ENCODE measurements around the gene NDUFS6. TPM values are rescaled to one million over a fixed set of nuclear protein-coding genes. Genes with fewer than 3 reads are reported as not detected.

The NDUFS6 gene
- total and polyA plus RNA-seq, 2 of the 4 experiments (the other 2 are of a cell fraction) = 10.4 to 69.0 TPM

GRCh38 chr5:1757511-1757910, 43.7 kb upstream of the NDUFS6 start:
- BruUV-seq (replicated peaks) = no TSS peak
- H2AK9ac ChIP-seq (replicated peaks; ENCODE audit: low read depth, low read length, poor library complexity) = no peak overlapping the region
- no peak overlapping the region for H3K4me2 ChIP-seq (ENCODE audit: low read depth, low read length)
- no peaks in the 10 kb centered on the region for H4K20me1 ChIP-seq (ENCODE audit: insufficient read depth, low read length)
- intact Hi-C loops (cut with micrococcal nuclease) = no loop called here
- no peak overlapping the region for H4K91ac ChIP-seq (ENCODE audit: insufficient read depth, low read depth, low read length)
- no peaks in the 10 kb centered on the region for H3K36me3 ChIP-seq (ENCODE audit: control insufficient read depth, insufficient read depth, low read length)
- in situ Hi-C loops (cut with MboI; ENCODE audit: low sequenced_read_pairs) = loop anchor here (5.0 kb wide), 1 partner anchor 285 kb away; no protein-coding TSS in a partner anchor
- ChIA-PET CTCF (no interaction called here), POLR2A (ENCODE audit: unreplicated experiment) (no interaction called here)
- no peak overlapping the region for H2BK20ac ChIP-seq (ENCODE audit: low read depth, low read length)
- no peak overlapping the region for H2AFZ ChIP-seq (replicated peaks; ENCODE audit: low read length, poor library complexity)
- H3K23ac ChIP-seq (ENCODE audit: low read depth, low read length) = no peak overlapping the region
- ATAC-seq (ENCODE audit: low read depth) (no peak), DNase-seq (no peak)
- no CpG with 5 or more reads among the region's 10 CpGs for WGBS, 2 experiments (ENCODE audit: extremely low coverage in 2 of 2, insufficient read length in 1 of 2)
- no peak overlapping the region for H3K14ac ChIP-seq (replicated peaks; ENCODE audit: low read depth, low read length)
- H3K9me3 ChIP-seq (ENCODE audit: control insufficient read depth, insufficient read depth, low read length) = peaks cover 2% of the 10 kb centered on the region; the same call in 1 of the 2 replicates
- no peak overlapping the region for H4K8ac ChIP-seq (ENCODE audit: low read depth in 2 of 2, low read length in 2 of 2)
- H3K79me1 ChIP-seq (ENCODE audit: low read depth in 1 of 2, low read length in 2 of 2) = no peaks in the 10 kb centered on the region
- H3K27ac ChIP-seq (ENCODE audit: insufficient read depth, low read length) = no peak overlapping the region
- H3K4me3 ChIP-seq (ENCODE audit: insufficient read depth, low read depth, low read length) = no peak overlapping the region
- no peak overlapping the region for H2BK5ac ChIP-seq (ENCODE audit: low read depth, low read length, poor library complexity, severe bottlenecking)
- no peak overlapping the region for H2BK120ac ChIP-seq (ENCODE audit: low read depth, low read length)
- H3K4me1 ChIP-seq (ENCODE audit: control insufficient read depth, insufficient read depth, low read length) = no peaks in the 10 kb centered on the region
- H2BK15ac ChIP-seq (ENCODE audit: low read depth, low read length) = no peak overlapping the region
- peaks cover 17% of the 10 kb centered on the region; the same call in 1 of the 2 replicates for H3K27me3 ChIP-seq (ENCODE audit: control insufficient read depth, insufficient read depth, low read length)
- no peak overlapping the region for H3K18ac ChIP-seq (ENCODE audit: low read depth, low read length)
- no peak overlapping the region for H3K4ac ChIP-seq (ENCODE audit: low read depth, low read length)
- no peak overlapping the region for H4K5ac ChIP-seq (ENCODE audit: low read depth, low read length)
- H2AK5ac ChIP-seq (ENCODE audit: low read depth, low read length) = no peak overlapping the region
- TF ChIP-seq CHD1 (IDR thresholded peaks at IDR 0.05; ENCODE audit: low read depth, low read length) (no peak), MAFK (IDR thresholded peaks at IDR 0.05; ENCODE audit: low read depth, low read length) (no peak), MAZ (IDR thresholded peaks at IDR 0.05; ENCODE audit: borderline replicate concordance, low read depth, low read length) (no peak), BHLHE40 (IDR thresholded peaks at IDR 0.05; ENCODE audit: low read depth, low read length) (no peak), SMC3 (IDR thresholded peaks at IDR 0.05; ENCODE audit: low read depth, low read length) (no peak), NFE2L2 (IDR thresholded peaks at IDR 0.05; ENCODE audit: low read depth, low read length) (no peak), CTCF (conservative IDR thresholded peaks at IDR 0.05; ENCODE audit: low read depth, low read length) (no peak), RFX5 (IDR thresholded peaks at IDR 0.05; ENCODE audit: low read depth, low read length) (no peak), RAD21 (IDR thresholded peaks at IDR 0.05; ENCODE audit: low read length) (no peak), FOS (IDR thresholded peaks at IDR 0.05; ENCODE audit: low read depth, low read length) (no peak), MXI1 (IDR thresholded peaks at IDR 0.05; ENCODE audit: borderline replicate concordance, low read depth, low read length) (no peak)
- TF ChIP-seq, protein P1, sequence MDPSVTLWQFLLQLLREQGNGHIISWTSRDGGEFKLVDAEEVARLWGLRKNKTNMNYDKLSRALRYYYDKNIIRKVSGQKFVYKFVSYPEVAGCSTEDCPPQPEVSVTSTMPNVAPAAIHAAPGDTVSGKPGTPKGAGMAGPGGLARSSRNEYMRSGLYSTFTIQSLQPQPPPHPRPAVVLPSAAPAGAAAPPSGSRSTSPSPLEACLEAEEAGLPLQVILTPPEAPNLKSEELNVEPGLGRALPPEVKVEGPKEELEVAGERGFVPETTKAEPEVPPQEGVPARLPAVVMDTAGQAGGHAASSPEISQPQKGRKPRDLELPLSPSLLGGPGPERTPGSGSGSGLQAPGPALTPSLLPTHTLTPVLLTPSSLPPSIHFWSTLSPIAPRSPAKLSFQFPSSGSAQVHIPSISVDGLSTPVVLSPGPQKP (IDR thresholded peaks at IDR 0.05; ENCODE audit: borderline replicate concordance, low read depth, low read length) = no peak
- H3K9me1 ChIP-seq (ENCODE audit: insufficient read depth, low read length) = no peaks in the 10 kb centered on the region
- H3K56ac ChIP-seq (ENCODE audit: extremely low read depth, insufficient read depth, low read length) = no peak overlapping the region
- H3K9ac ChIP-seq (ENCODE audit: low read depth, low read length) = no peak overlapping the region
- dilution Hi-C loops (cut with HindIII; ENCODE audit: low sequenced_read_pairs, unreplicated experiment) = no loop called here

Data from IMR-90 (cell line).